Measurements from ENCODE around the gene KIAA0232. TPM values are rescaled to one million over a fixed set of nuclear protein-coding genes. Genes with fewer than 3 reads are reported as not detected.

The KIAA0232 gene
- total and polyA plus RNA-seq, 10 of the 15 experiments (the other 5 are each of a cell fraction or from before 2014, with no cell fraction given) = 2.8 to 15.1 (median 10.8) TPM

GRCh38 chr4:6845574-6845973 is 63.0 kb downstream of the KIAA0232 start:
- ChIA-PET CTCF (interaction anchor here (0.6 to 3.3 kb wide), 7 partner anchors 16 to 171 kb away, joined by 3 to 15 read pairs (median 4); a partner anchor contains a TSS), SMC1A (ENCODE audit: uncharacterized antibody, unreplicated experiment) (interaction anchor here (0.9 to 2.4 kb wide), 6 partner anchors 9 to 88 kb away, joined by 3 to 10 read pairs (median 4); no protein-coding TSS in a partner anchor), POLR2A (interaction anchor here (1.4 to 3.1 kb wide), 2 partner anchors 9 to 19 kb away, joined by 3 to 11 read pairs; no protein-coding TSS in a partner anchor), RAD21 (ENCODE audit: unreplicated experiment) (no interaction called here)
- in situ Hi-C loops (cut with MboI) = no loop called here
- no peak for DNase-seq (ENCODE audit: low read depth, low spot score)
- Histone ChIP-seq H3K27ac (ENCODE audit: control insufficient read depth, insufficient read depth) (no peak overlapping the region), H3K4me3 (no peak overlapping the region), H2AFZ (ENCODE audit: control insufficient read depth, low read depth, low read length) (no peak overlapping the region), H3K79me2 (ENCODE audit: control insufficient read depth, insufficient read depth, low read length) (no peaks in the 10 kb centered on the region), H3K9ac (ENCODE audit: control insufficient read depth, insufficient read depth, low read length) (no peak overlapping the region), H3K36me3 (ENCODE audit: control insufficient read depth in 2 of 2, insufficient read depth in 2 of 2, low read length in 1 of 2) (peaks cover 6 to 7% of the 10 kb centered on the region in 2 experiments; a peak in 2 of 4 replicates), H3K27me3 (replicated peaks in 1 of 2; ENCODE audit: control insufficient read depth in 2 of 2, insufficient read depth in 2 of 2, low read length in 1 of 2) (no peaks in the 10 kb centered on the region), H3K9me3 (replicated peaks; ENCODE audit: control insufficient read depth, insufficient read depth, low read length) (no peaks in the 10 kb centered on the region; the same call in 2 of the 3 replicates), H3K4me1 (ENCODE audit: control insufficient read depth, insufficient read depth, low read length) (no peaks in the 10 kb centered on the region), H3K4me2 (ENCODE audit: control insufficient read depth, insufficient read depth) (no peak overlapping the region), H4K20me1 (ENCODE audit: control insufficient read depth, insufficient read depth) (no peaks in the 10 kb centered on the region)
- no peak for TF ChIP-seq FOXM1 (IDR thresholded peaks at IDR 0.05; ENCODE audit: low read depth, low read length)
- no peak for TF ChIP-seq ATF2 (IDR thresholded peaks at IDR 0.05; ENCODE audit: low read length)
- TF ChIP-seq CREM (IDR thresholded peaks at IDR 0.05; ENCODE audit: low read depth) = no peak
- no peak for TF ChIP-seq ATF3 (IDR thresholded peaks at IDR 0.05; ENCODE audit: borderline replicate concordance, extremely low read depth, low read depth, low read length)
- no peak for TF ChIP-seq SREBF2 (IDR thresholded peaks at IDR 0.05; ENCODE audit: low read length)
- no peak for TF ChIP-seq CREB1 (IDR thresholded peaks at IDR 0.05; ENCODE audit: low read depth)
- TF ChIP-seq ZNF217 (IDR thresholded peaks at IDR 0.05) = no peak
- TF ChIP-seq PRDM15 (CRISPR knock-in tag; IDR thresholded peaks at IDR 0.05) = no peak
- no peak for TF ChIP-seq MAX (IDR thresholded peaks at IDR 0.05; ENCODE audit: low read depth, low read length)
- no peak for TF ChIP-seq POLR2AphosphoS5 (IDR thresholded peaks at IDR 0.05; ENCODE audit: low read length)
- no peak for TF ChIP-seq CHD4 (IDR thresholded peaks at IDR 0.05)
- no peak for TF ChIP-seq ZZZ3 (IDR thresholded peaks at IDR 0.05; ENCODE audit: control insufficient read depth, insufficient read length, low read depth)
- TF ChIP-seq SRF (IDR thresholded peaks at IDR 0.05; ENCODE audit: low read depth in 2 of 2, low read length in 2 of 2) = no peak
- no peak for TF ChIP-seq EZH2 (IDR thresholded peaks at IDR 0.05; ENCODE audit: borderline replicate concordance, control insufficient read depth, low read depth, low read length)
- TF ChIP-seq YY1 (IDR thresholded peaks at IDR 0.05; ENCODE audit: low read depth, low read length) = no peak
- TF ChIP-seq BRCA1 (IDR thresholded peaks at IDR 0.05; ENCODE audit: low read depth, low read length) = no peak
- WGBS (ENCODE audit: insufficient coverage, insufficient replicate concordance, low lambda C conversion rate, missing lambda C conversion rate) = 98% methylated on average over 6 of the region's 6 CpGs
- intact Hi-C loops (cut with micrococcal nuclease; ENCODE audit: unreplicated experiment) = no loop called here
- ATAC-seq = no peak
- BruUV-seq (replicated peaks) = no TSS peak
- no peak for FAIRE-seq

Measured in GM12878 (cell line).